Smooth muscle cell (in vitro differentiated cells): ENCODE results near the gene CPA4. TPM values are rescaled to one million over a fixed set of nuclear protein-coding genes. Genes with fewer than 3 reads are reported as not detected.
A peak's percentile ranks its signal among the peaks of the same experiment; 100 is the strongest.

ENCODE experiments used
- DNase-seq: peaks from one replicate; lab custom pipeline; 2025; ENCODE audit not compliant: unreplicated experiment; lab: John Stamatoyannopoulos, UW
- H2AFZ ChIP-seq: fragments of 200-600 bp; sonication (generic); 2 replicates; pipeline ENCODE4 v1.6.0; 2016; ENCODE audit warnings: antibody characterized with exemption, low read depth, mild to moderate bottlenecking
- H3F3A ChIP-seq: fragments of 200-600 bp; sonication (generic); 2 replicates; pipeline ENCODE4 v1.6.0; 2017; ENCODE audit warnings: antibody characterized with exemption, low read depth
- H3K27ac ChIP-seq: fragments of 200-600 bp; sonication (generic); 2 replicates; pipeline ENCODE4 v1.5.1; 2016; ENCODE audit warnings: low read depth, mild to moderate bottlenecking
- H3K27me3 ChIP-seq: fragments of 200-600 bp; sonication (generic); 2 replicates; pipeline ENCODE4 v1.6.1; 2016; ENCODE audit warnings: low read depth, mild to moderate bottlenecking
- H3K36me3 ChIP-seq: fragments of 200-600 bp; sonication (generic); 2 replicates; pipeline ENCODE4 v1.5.1; 2016; ENCODE audit warnings: low read depth
- H3K4me1 ChIP-seq: fragments of 200-600 bp; sonication (generic); 2 replicates; pipeline ENCODE4 v1.5.1; 2016; ENCODE audit warnings: low read depth
- H3K4me2 ChIP-seq: fragments of 200-600 bp; sonication (generic); 2 replicates; pipeline ENCODE4 v1.6.0; 2016; ENCODE audit warnings: mild to moderate bottlenecking
- H3K4me3 ChIP-seq: fragments of 200-600 bp; sonication (generic); 2 replicates; pipeline ENCODE4 v1.5.1; 2016; ENCODE audit warnings: mild to moderate bottlenecking
- H3K79me2 ChIP-seq: fragments of 200-600 bp; sonication (generic); 2 replicates; pipeline ENCODE4 v1.6.0; 2016; ENCODE audit warnings: low read depth, mild to moderate bottlenecking
- H3K9ac ChIP-seq: fragments of 200-600 bp; sonication (generic); 2 replicates; pipeline ENCODE4 v1.6.0; 2016; ENCODE audit warnings: low read depth
- H3K9me3 ChIP-seq: fragments of 200-600 bp; sonication (generic); replicated peaks from 2 replicates; pipeline ENCODE4 v1.5.1; 2016; ENCODE audit warnings: low read depth
- H4K20me1 ChIP-seq: fragments of 200-600 bp; sonication (generic); 2 replicates; pipeline ENCODE4 v1.6.0; 2016; ENCODE audit warnings: low read depth
- WGBS: methylation state at CpG from one replicate; pipeline ENCODE4 v1.1.7; 2016; ENCODE audit warnings: low lambda C conversion rate; 5-methylcytosine and 5-hydroxymethylcytosine counted together
- polyA plus RNA-seq: library from polyadenylated mRNA; unstranded; fragments of >200 nt; fragmentation: Nextera tagmentation; extraction: Ambion mirVana; gene quantifications from 2 replicates; pipeline ENCODE4 v1.2.1, GENCODE V29; 2016
- total RNA-seq: library from RNA; depleted of rRNA; stranded (reverse); fragments of >200 nt; gene quantifications from 2 replicates; pipeline ENCODE4 v1.2.3, GENCODE V29; 2014
- TF ChIP-seq, protein P1 (sequence below): fragments of 200-600 bp; sonication (generic); IDR thresholded peaks from 2 replicates; pipeline ENCODE4 v1.5.1; 2017; ENCODE audit warnings: borderline replicate concordance, mild to moderate bottlenecking, antibody characterized with exemption; ENCODE audit not compliant: insufficient read depth, poor library complexity, severe bottlenecking

The CPA4 gene
- total and polyA plus RNA-seq, 2 experiments from 2014 or later = 8.8 to 12.3 TPM

DNA sequence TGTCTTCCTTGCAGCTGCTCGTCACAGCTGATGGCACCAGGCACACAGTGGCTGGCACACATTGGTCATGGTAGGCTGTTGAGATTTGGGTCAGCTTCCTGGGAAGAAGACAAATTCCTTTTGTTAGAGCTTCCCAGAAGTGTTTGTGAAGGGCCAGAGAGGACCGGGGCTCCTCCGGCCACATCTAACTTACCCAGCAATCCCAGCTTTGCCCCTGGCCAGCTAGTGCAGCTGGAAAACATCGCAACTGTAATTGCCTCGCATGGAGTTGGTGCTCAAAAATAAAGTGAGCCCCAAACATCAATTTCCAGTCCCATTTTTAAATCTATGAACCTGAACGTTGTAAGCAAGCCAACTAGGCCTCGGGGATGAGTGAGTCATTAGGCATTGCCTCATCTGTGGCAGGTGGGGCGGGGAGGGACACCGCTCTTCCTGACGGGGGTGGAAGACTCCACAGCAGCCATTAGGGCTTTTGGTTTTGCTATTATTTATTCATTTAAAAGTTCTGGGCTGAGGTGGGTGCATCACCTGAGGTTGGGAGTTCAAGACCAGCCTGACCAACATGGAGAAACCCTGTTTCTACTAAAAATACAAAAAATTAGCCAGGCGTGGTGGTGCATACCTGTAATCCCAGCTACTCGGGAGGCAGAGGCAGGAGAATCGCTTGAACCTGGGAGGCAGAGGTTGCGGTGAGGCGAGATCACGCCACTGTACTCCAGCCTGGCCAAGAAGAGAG is 64.1 kb downstream of the CPA4 start:
- peak overlapping the region; percentile 59 for H3K4me2 ChIP-seq
- H3K27me3 ChIP-seq = no peaks in the 10 kb centered on the region
- H3K9me3 ChIP-seq = peaks cover 4% of the 10 kb centered on the region
- peak overlapping the region; percentile 99 for H3K27ac ChIP-seq
- H4K20me1 ChIP-seq = no peaks in the 10 kb centered on the region
- TF ChIP-seq, protein P1, sequence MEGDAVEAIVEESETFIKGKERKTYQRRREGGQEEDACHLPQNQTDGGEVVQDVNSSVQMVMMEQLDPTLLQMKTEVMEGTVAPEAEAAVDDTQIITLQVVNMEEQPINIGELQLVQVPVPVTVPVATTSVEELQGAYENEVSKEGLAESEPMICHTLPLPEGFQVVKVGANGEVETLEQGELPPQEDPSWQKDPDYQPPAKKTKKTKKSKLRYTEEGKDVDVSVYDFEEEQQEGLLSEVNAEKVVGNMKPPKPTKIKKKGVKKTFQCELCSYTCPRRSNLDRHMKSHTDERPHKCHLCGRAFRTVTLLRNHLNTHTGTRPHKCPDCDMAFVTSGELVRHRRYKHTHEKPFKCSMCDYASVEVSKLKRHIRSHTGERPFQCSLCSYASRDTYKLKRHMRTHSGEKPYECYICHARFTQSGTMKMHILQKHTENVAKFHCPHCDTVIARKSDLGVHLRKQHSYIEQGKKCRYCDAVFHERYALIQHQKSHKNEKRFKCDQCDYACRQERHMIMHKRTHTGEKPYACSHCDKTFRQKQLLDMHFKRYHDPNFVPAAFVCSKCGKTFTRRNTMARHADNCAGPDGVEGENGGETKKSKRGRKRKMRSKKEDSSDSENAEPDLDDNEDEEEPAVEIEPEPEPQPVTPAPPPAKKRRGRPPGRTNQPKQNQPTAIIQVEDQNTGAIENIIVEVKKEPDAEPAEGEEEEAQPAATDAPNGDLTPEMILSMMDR = no peak
- H3F3A ChIP-seq = peaks cover 21% of the 10 kb centered on the region
- no peaks in the 10 kb centered on the region for H3K79me2 ChIP-seq
- H2AFZ ChIP-seq = no peak overlapping the region
- no peaks in the 10 kb centered on the region for H3K36me3 ChIP-seq
- peak overlapping the region; percentile 86 for H3K9ac ChIP-seq
- no peak overlapping the region for H3K4me3 ChIP-seq
- H3K4me1 ChIP-seq = peaks cover 26% of the 10 kb centered on the region
- DNase-seq = no peak
- 62% methylated on average over 16 of the region's 16 CpGs for WGBS

DNA sequence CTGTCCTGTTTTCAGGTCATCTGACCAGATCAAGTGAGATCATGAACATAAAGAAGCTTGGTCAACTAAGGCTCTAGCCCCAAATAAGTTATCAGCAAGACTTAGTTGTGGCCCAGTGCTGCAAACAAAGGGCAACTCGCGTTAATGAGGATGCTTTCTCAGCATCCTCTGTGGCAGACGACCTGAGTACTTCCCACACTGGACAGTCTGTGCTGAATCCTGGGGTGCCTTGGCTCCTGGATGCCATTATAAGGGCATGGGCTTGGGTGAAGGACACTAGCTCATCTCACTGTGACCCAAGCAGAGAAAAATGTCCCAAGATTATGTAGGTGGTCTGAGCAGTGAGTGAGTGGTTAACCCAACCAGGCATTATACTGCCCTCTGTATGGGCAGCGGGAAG is 65.5 kb downstream of the CPA4 start:
- H4K20me1 ChIP-seq = no peaks in the 10 kb centered on the region
- no peaks in the 10 kb centered on the region for H3K27me3 ChIP-seq
- H3K36me3 ChIP-seq = no peaks in the 10 kb centered on the region
- H3K9ac ChIP-seq = no peak overlapping the region
- peaks cover 20% of the 10 kb centered on the region for H3F3A ChIP-seq
- peaks cover 4% of the 10 kb centered on the region for H3K9me3 ChIP-seq
- over 99% methylated on average over 4 of the region's 4 CpGs for WGBS
- H3K4me3 ChIP-seq = no peak overlapping the region
- H3K27ac ChIP-seq = no peak overlapping the region
- TF ChIP-seq, protein P1 = no peak
- no peak for DNase-seq
- no peak overlapping the region for H2AFZ ChIP-seq
- peaks cover 13% of the 10 kb centered on the region for H3K4me1 ChIP-seq
- H3K79me2 ChIP-seq = no peaks in the 10 kb centered on the region
- no peak overlapping the region for H3K4me2 ChIP-seq

DNA sequence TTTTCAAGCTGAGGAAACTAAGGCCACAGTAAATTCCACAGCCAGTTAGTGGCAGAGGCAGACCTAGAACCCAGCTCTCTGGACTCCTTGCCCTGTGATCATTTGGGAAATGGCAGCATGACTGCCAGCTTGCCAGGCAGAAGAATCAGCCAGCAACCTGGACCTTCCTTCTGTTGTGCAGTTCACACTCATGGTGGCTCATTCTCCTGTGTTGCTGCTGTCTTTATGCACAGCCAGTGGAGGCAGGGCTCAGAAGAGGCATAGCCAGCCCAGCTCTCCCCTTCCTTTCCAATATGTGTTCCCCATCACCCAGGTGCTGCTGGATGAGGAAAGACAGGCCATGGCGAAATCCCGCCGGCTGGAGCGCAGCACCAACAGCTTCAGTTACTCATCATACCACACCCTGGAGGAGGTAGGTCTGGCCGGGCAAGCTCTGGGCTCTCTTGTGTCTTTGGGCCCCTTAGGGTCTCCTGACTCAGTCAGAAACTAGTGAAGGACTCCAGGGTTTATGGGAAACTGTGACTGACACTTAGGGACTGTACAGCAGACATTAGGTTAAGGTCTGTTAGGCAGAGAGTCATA is 66.4 kb downstream of the CPA4 start:
- Histone ChIP-seq H2AFZ (no peak overlapping the region), H3K9me3 (peaks cover 4% of the 10 kb centered on the region), H3K79me2 (no peaks in the 10 kb centered on the region), H3F3A (peaks cover 27% of the 10 kb centered on the region), H3K4me2 (no peak overlapping the region), H3K4me1 (peaks cover 18% of the 10 kb centered on the region), H3K9ac (no peak overlapping the region), H4K20me1 (no peaks in the 10 kb centered on the region), H3K27me3 (no peaks in the 10 kb centered on the region), H3K4me3 (no peak overlapping the region), H3K27ac (peak overlapping the region; percentile 20), H3K36me3 (no peaks in the 10 kb centered on the region)
- TF ChIP-seq, protein P1 = no peak
- DNase-seq = no peak
- WGBS = 89% methylated on average over 5 of the region's 5 CpGs
